SU-DHL-6 (cell line): Measurements from ENCODE around the gene VAV3.

Source experiments
- H2AFZ ChIP-seq: fragments of 200-600 bp; sonication (generic); 2 replicates; pipeline ENCODE4 v1.6.1; 2014; ENCODE audit warnings: low read depth, mild to moderate bottlenecking, moderate library complexity, mixed read lengths, antibody characterized with exemption, low read length; ENCODE audit not compliant: severe bottlenecking
- H3F3A ChIP-seq: fragments of 200-600 bp; shearing (Covaris generic); 2 replicates; pipeline ENCODE4 v1.6.0; 2016; ENCODE audit warnings: antibody characterized with exemption, mild to moderate bottlenecking; ENCODE audit not compliant: insufficient read depth
- H3K27ac ChIP-seq: fragments of 200-600 bp; sonication (generic); 2 replicates; pipeline ENCODE4 v1.5.1; 2016; ENCODE audit warnings: low read depth, mild to moderate bottlenecking, low read length, moderate library complexity, mixed read lengths
- H3K27me3 ChIP-seq: fragments of 200-600 bp; sonication (generic), shearing (Covaris generic); 2 replicates; pipeline ENCODE4 v1.6.0; 2014; ENCODE audit warnings: mild to moderate bottlenecking, low read length
- H3K36me3 ChIP-seq: fragments of 200-600 bp; sonication (generic); 2 replicates; pipeline ENCODE4 v1.6.1; 2014; ENCODE audit warnings: mild to moderate bottlenecking, low read length, mixed read lengths
- H3K4me2 ChIP-seq: fragments of 300-600, 200-600 bp; shearing (Covaris generic), sonication (generic); 2 replicates; pipeline ENCODE4 v1.6.0; 2014; ENCODE audit warnings: low read length, low read depth, mild to moderate bottlenecking; ENCODE audit not compliant: poor library complexity, severe bottlenecking
- H3K4me3 ChIP-seq: fragments of 200-600 bp; sonication (generic); 2 replicates; pipeline ENCODE4 v1.5.1; 2014; ENCODE audit warnings: antibody characterized with exemption, low read length, mild to moderate bottlenecking, mixed read lengths; ENCODE audit not compliant: insufficient read depth, poor library complexity, severe bottlenecking
- H3K79me2 ChIP-seq: fragments of 200-600 bp; sonication (generic); 2 replicates; pipeline ENCODE4 v1.6.1; 2014; ENCODE audit warnings: mild to moderate bottlenecking, low read length, moderate library complexity; ENCODE audit not compliant: insufficient read depth
- H3K9ac ChIP-seq: fragments of 200-600 bp; sonication (generic); 2 replicates; pipeline ENCODE4 v1.7.0; 2014; ENCODE audit warnings: mild to moderate bottlenecking, low read length
- H3K9me2 ChIP-seq: fragments of 200-600 bp; sonication (generic); replicated peaks from 2 replicates; pipeline ENCODE4 v1.6.1; 2014; ENCODE audit warnings: low read length; ENCODE audit not compliant: insufficient read depth
- H3K9me3 ChIP-seq: fragments of 200-600 bp; sonication (generic); 2 replicates; pipeline ENCODE4 v1.6.1; 2014; ENCODE audit warnings: low read length, mixed read lengths; ENCODE audit not compliant: insufficient read depth
- H4K20me1 ChIP-seq: fragments of 200-600 bp; sonication (generic); 2 replicates; pipeline ENCODE4 v1.6.1; 2014; ENCODE audit warnings: low read depth, mild to moderate bottlenecking, antibody characterized with exemption, low read length, moderate library complexity, mixed read lengths
- CTCF ChIP-seq: fragments of 200-600 bp; sonication (generic); IDR thresholded peaks from one replicate; pipeline ENCODE4 v1.5.1; 2017; ENCODE audit warnings: antibody characterized with exemption, mild to moderate bottlenecking, low read length, moderate library complexity; ENCODE audit not compliant: insufficient read depth, poor library complexity, severe bottlenecking
- EZH2phosphoT487 ChIP-seq: fragments of 200-600 bp; sonication (generic), shearing (Covaris generic); conservative IDR thresholded peaks from 2 replicates; pipeline ENCODE4 v1.6.1; 2018; ENCODE audit warnings: mild to moderate bottlenecking, antibody characterized with exemption, low read length, moderate library complexity, mixed read lengths

VAV3 gene

GRCh38 chr1:107692580-107693345 lies 272.2 kb downstream of the VAV3 start:
- H3K36me3 ChIP-seq, result no peaks in the 10 kb centered on the region
- H3K9ac ChIP-seq, result no peak overlapping the region
- H3K9me2 ChIP-seq, result no peaks in the 10 kb centered on the region
- H4K20me1 ChIP-seq, result no peaks in the 10 kb centered on the region
- no peak overlapping the region for H3K4me2 ChIP-seq
- no peaks in the 10 kb centered on the region for H3K9me3 ChIP-seq
- no peaks in the 10 kb centered on the region for H3K27me3 ChIP-seq
- H3F3A ChIP-seq, result no peaks in the 10 kb centered on the region
- TF ChIP-seq CTCF, result no peak
- no peak for TF ChIP-seq EZH2phosphoT487
- H3K4me3 ChIP-seq, result no peak overlapping the region
- no peak overlapping the region for H2AFZ ChIP-seq
- H3K27ac ChIP-seq, result no peak overlapping the region
- no peaks in the 10 kb centered on the region for H3K79me2 ChIP-seq

GRCh38 chr1:107691540-107691939 lies 273.4 kb downstream of the VAV3 start:
- H3K9me3 ChIP-seq, result no peaks in the 10 kb centered on the region
- no peaks in the 10 kb centered on the region for H3K79me2 ChIP-seq
- no peaks in the 10 kb centered on the region for H4K20me1 ChIP-seq
- no peaks in the 10 kb centered on the region for H3K36me3 ChIP-seq
- no peak overlapping the region for H3K4me3 ChIP-seq
- H2AFZ ChIP-seq, result no peak overlapping the region
- no peaks in the 10 kb centered on the region for H3K9me2 ChIP-seq
- H3K9ac ChIP-seq, result no peak overlapping the region
- no peak for TF ChIP-seq CTCF
- no peak for TF ChIP-seq EZH2phosphoT487
- H3F3A ChIP-seq, result no peaks in the 10 kb centered on the region
- H3K27me3 ChIP-seq, result no peaks in the 10 kb centered on the region
- no peak overlapping the region for H3K27ac ChIP-seq
- H3K4me2 ChIP-seq, result no peak overlapping the region

- H2AFZ ChIP-seq, result no peak overlapping the region
- no peak overlapping the region for H3K4me3 ChIP-seq
- H3K9me2 ChIP-seq, result no peaks in the 10 kb centered on the region
- no peak for TF ChIP-seq EZH2phosphoT487
- no peak for TF ChIP-seq CTCF
- no peaks in the 10 kb centered on the region for H3K36me3 ChIP-seq
- H4K20me1 ChIP-seq, result no peaks in the 10 kb centered on the region
- no peaks in the 10 kb centered on the region for H3K9me3 ChIP-seq
- no peaks in the 10 kb centered on the region for H3F3A ChIP-seq
- H3K27me3 ChIP-seq, result no peaks in the 10 kb centered on the region
- no peak overlapping the region for H3K4me2 ChIP-seq
- no peak overlapping the region for H3K9ac ChIP-seq
- no peaks in the 10 kb centered on the region for H3K79me2 ChIP-seq
- H3K27ac ChIP-seq, result no peak overlapping the region
These were observed 274.5 kb downstream of the VAV3 start for GRCh38 chr1:107690491-107690890.
